Measurements from ENCODE around the gene ACD.

The ACD gene

DNA sequence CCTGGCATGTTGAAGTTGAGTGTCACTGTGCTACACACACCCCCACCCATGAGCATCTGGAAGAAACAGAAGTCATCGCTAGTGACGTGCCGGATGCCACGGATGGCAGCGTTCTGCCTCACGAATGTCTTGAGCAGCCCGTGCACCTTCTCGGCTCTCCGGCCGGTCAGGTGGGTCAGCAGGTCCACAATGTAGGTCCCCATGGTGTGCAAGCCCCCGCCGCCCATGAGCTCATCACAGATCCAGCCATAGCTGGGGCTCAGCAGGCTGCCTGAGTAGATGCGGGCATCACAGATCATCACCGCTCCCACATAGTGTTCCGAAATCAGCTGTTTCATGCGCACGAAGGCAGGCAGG, 15.5 kb upstream of the ACD start:
- DNase-seq = no peak

DNA sequence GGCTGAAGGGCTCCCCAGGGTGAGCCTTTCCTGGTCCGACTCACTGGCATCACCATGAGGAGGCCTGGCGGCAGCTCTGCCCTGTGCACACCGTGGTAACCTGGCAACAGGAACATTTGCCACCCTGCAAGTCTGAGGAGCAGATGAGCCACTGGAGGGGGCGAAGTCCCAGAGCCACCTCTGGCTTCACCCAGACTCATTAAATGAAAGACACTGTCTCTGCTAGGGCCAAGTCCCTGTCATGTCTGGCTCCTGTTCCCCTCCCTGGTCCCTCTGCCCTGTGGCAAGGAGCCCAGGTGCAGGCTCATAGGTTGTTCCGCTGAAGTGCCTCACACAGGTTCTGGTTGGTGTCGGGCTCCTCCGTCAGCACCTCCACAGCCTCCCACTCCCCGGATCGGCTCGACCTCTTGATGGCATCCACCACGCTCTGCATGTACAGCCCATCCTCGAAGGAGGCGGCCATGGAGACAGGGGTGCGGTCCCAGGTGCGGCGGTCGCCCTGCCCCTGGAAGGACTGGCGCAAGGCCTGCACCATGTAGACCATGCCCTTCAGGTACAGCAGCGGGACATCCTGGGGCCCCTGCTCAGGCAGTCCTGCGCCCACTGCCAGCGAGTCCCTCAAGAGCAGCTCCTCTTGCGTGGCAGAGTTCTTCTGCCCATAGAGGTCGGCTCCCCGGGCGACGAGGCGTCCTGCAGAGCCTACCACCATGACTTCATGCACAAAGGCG, 15.0 kb upstream of the ACD start:
- no peak for DNase-seq

DNA sequence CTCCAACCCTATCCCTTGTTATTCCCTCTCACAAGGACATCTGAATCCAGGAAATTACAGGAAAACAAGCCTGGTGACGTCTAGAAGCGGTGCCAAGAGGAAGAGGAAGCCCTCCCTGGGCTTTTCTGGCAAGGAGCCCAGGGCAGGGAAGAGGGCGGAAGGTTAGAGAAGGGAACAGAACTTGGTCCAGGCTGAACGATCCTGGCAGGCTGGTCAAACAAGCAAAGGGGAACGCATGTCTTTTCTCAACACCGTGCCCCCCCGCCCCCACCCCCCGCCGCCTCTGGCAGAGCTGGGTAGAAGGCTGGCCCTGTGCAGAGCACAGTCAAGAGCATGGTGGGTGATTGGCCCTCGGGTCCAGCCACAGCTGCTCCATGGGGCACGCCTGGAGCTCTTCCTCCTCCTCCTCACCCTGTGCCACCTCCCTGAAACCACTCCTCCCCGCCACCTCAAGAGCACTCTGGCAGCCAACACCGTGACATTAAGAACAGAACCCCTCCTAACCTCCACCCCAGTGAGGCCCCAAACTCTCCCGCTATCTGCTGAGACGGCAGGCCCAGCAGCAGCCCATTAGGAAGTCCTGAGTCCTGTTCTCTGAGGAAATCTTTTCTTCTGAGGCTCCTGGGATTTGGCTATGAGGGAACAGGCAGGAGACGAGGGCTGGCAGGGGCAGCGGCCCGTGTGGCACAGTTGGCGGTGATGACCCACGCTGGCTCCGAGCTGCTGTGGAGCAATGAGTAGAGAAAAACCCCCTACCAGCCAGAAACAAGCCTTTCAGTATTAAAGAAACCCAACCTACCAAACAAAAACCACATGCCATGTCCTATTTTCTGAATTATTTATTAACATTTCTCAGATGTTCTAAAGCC, 13.9 kb upstream of the ACD start:
- no peak for DNase-seq

DNA sequence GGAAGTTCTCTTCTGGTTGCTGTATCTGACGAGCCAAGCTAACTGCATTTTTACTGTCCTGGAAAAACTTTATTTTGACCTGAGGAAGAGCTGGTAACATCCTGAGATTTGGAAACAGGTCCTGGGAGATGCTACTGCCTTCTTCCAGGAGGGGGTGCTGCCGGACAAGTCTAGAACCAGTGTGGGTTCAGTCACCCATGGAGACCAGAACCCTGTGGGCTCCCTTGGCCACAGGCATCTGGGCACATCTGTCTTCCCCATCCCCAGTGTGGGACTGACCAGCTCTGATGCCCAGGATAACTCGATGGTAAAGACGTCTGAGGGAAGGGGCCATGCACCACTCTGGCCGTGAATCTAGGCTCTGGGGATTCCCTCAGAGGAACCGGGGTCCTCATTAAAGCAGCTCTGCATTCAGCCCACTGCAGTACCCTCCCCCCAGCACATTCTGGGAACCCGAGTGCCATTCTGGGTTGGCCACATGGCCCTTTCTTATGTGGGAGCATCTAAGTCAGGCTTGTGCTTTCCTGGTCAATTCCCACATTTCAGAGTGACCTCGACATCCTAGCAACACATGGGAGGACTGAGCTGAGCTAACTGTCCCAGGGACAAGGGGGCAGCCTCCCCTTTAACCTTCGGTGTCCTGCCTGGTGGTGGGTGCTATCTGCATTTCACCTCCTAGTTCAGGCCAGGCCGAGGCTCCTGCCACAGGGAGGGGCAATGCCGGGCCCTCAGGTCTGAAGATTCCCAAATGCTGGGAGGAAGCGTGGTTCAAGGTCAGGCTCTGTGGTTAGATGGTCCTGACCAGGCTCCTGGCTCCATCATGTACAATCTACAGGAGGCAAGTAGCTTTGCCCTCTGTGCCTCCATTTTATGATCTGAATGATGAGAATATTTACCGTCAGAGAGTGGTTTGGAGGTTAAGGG, 12.9 kb upstream of the ACD start:
- peak; percentile 56 for DNase-seq

DNA sequence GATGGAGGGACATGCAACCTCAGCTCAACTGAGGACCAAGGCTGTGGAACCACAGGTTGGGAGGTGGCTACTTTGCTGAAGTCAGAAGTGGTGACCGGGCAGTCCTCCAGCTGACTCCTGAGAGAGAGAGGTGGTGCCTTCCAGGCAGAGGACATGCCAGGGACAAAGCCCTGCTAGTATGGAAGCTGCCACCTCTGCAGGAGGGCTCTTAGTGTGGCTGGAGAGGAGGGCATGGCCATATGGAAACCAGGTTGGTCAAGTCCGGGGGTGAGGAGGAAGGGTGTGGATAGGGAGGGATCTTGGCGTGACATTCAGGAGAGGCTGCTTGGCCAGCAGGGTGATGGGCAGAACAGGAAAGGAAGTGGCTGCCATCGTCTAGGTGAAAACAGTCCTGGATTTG, 12.2 kb upstream of the ACD start:
- no peak for DNase-seq

DNA sequence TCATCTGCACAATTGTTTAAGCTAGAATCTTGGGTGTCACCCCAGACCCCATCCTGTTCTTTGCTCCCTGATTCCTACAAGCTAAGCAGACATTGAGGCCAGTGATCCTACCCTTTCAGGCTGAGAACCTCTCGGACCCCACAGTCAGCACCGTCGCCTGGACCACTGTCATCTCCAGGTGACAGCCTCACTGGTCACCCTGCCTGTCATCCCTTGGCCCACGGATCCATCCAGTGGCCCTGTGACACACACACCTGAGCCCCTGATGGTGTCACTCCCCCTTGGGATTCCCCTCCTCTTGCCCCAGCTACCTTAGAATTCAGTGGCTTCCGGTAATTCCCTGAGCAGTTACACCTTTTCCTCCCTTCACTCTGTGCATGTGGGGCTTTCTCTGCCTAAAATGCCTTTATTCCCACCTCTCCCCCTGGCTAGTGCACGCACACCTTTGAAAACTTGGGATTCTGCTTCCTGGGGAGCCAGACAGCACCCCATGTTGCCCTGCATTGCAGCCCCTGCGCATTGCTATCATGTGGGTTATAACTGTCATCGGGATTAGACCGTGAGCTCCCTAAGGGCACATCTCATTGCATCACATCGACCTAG, 9.5 kb upstream of the ACD start:
- no peak for DNase-seq

DNA sequence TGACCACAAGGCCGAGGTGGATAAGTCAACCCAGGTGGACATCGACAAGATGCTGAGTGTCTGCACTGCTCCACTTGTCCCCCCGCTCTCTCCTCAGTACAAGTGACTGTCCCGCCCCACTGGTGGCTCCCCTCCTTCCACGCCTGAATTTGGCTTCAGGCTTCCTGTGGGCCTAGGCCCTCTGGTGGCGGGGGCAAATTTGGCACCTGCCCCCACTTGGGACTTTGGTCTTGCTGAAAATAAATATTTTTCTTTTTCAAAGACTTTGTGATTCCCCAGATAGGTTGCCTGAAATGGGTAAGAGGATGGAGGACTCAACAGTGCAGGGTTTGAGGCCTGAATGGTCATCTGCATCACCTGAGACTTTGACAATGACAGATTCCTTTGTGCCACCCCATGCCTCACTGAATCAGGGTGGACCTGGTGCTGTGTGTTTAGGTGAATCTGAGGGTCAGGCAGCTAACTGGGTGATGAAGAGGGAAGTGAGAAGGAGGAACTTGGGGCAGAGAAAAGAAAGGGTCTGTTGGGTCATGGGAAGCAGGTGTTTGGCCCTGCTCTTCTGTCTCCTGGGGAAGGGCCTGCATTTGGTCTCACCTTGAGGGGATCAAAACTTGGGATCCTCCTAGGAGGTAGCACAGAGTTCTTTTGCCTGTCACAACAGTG, 8.6 kb upstream of the ACD start:
- DNase-seq = no peak

DNA sequence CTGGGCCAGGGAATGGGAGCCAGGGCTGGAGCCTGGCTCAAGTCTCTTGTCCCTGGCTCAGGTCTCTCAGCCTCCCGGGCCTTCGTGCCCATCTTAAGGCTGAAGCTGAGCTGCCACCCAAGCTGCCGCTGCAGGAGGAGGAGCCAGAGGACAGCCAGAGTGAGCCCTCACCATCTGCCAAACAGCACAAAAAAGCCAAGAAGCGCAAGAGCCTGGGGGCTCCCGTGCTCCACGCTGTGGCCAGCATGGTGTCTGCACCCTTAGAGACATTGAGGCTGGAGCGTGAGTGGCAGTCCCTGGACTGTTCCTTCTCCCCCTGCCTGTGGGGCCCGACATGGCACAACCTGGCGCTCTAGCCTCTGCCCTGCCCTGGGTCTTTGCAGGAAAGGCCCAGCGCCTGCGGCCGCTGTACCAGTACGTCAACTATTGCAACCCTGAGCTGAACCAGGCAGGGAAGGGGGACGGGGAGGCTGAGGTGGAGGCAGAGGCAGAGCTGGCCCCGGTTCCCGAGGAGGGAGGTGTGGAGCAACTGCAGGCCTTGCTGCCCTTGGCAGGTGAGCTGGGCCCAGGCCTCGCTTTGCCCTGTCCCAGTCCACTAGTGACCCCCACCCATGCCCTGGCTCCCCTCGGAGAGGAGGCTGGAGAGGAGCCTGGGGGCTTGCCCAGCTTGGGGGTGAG, 7.9 kb upstream of the ACD start:
- DNase-seq = peak; percentile 84

DNA sequence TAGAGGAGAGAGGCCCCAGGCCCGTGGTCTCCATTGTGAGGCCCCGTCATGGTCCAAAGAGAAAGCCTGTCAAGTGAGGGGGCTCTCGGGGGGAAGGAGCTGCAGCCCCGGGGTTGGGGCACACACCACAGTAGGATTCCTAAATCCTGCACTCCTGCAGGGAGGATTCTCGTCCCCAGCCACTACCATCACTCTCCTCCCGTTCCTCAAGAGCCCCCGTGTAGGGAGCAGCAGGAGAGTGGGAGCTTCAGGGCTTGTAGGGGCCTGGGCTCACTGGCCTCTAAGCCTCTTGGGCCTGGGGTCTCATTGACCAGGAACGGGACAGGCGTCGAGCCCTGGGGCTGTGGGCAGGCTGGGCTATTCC, 7.4 kb upstream of the ACD start:
- no peak for DNase-seq

DNA sequence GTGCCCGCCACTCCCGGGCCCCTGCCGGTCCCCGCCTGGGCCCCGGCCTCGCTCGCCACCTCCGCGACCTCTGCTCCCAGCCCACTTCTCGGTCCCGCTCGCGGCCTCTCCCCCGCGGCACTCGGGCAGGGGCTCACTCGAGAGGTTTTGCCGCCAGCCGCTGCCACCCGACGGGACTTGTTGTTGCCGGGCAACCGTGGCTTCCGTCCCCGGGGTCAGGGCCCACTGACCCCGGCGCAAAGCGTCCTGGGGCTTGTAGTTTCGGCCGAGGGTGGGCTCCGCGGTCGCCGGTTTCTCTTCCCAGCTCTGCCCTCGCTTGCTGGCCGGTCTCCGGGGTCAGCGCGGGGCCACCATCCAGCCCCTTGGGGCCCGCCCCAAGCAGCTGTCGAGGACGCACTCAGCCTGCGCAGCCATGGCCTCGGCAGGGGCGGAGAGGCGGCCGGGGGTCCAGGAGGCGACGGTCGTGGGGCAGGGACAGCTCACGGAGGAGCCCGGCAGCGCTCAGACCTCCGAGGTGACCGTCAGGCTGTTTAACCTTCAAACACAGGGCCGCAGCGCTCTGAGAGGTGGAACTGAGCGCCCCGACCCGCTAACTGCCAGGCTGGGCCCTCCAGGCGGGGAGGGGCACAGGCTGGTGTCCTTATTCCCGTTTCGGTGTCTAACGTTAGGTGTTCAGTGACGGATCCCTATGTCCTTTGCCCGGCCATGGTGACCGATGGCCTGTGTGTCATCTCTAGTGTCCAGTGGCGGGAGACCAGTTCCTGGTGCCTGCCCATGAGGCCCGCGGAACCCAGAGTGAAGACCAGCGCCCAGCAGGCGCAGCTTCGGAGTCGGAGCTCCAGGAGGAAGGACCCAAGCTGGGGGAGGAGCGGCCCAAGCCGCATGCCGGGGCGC, 6.7 kb upstream of the ACD start, which contains the start of the genes C16orf86 and ENKD1:
TSS of gene C16orf86 (plus strand) at position 256 of the 894 bp plus-strand sequence. CDS start at position 413, 157 bp downstream.
TSS of gene ENKD1 (minus strand) at position 192 of the 894 bp plus-strand sequence. CDS start 308 bp downstream, outside the sequence.
- DNase-seq = peak; percentile 81

DNA sequence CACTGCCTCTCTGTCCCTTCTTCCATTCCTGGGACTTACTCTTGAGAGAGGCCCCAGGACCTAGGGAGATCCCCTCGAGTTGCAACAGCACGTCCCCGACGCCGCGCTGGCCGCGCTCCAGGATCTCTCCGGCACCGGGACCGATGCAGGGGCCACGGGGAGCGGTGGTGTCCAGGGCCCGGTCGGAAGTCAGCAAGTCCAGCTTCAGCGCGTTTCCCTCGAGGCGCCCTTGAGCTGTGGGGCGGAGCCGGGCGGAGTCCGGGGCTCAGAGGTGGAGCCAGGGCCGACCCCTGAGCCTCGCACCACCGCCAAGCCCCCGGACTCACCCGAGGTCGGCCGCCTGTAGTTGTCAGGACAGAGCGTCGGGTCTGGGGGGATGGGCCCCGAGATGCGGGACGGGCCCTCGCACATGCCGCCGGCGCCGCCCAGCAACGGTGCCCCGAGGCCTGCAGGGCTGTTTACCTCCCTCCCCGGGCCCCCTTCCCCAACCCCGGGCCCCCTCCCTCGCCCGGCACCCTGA, 6.0 kb upstream of the ACD start:
- DNase-seq = no peak

DNA sequence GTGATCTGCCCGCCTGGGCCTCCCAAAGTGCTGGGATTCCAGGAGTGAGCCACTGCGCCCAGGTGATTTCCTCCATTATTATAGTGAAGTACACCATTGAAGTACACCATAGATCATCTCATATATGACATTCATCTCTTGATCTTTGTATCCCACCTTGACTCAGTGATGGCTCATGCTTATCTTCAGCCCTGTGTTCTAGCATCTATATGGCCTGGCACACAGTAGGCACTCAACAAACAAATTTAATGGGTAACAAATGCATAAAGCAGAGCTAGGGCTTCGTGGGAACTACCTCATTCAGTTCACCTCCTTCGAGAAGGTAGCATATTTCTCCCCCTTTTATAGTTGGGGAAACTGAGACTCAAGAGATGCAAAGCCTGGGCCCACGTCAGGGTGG, 5.5 kb upstream of the ACD start:
- DNase-seq = no peak

DNA sequence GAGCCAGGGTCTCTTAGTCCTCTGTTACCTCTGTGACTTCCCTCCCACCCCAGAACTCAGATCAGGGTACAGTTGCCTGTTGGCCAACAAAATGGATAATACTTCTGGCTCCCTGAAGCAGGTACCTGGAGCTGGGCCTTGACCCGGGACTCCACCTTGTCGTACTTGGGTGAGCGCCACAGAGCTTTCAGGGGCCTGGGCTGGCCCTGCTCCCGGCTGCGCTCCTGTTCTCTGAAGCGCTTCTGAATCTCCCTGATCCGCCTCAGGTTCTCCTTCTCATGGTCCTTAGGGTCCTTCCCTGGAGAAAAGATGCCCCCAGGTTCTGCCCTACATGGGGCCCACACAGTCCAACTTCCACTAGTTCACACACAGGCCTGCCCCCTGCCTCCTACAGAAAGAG, 4.8 kb upstream of the ACD start:
- no peak for DNase-seq

DNA sequence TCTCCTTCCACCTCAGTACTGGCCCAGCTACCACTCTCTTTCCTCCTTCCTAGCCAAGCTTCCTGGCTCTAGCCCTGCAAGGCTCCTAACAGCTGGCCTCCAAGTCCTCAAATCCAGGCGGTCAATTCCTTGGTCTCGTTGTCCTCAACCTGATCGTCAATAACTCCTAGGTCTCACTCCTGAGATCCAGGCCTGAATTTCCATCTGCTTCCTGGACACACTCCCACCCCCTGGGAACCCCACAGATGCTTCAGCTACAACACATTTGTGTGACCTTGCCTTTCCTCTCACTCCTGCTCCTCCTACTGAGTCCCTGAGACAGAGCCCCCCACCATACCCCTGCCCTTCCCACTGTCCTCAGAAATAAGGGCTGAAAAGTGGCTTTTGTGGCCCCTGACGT, 4.2 kb upstream of the ACD start:
- no peak for DNase-seq

DNA sequence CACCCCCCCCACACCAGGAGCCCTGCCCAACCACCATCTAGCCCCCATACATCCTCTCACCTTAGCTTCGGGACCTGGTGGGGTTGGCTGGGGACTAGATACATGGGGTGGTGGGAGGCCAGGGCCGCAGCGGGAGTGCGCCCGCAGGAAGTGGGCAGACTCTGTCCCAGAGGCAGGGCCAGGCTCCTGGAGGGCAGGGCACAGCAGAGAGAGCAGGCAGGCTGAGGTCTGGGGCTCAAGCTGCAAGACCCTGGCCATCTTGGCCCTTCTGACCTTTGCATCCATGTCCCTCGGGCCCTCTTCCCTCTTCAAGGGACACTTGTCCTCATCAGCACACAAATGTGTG, 3.8 kb upstream of the ACD start:
- DNase-seq = no peak

DNA sequence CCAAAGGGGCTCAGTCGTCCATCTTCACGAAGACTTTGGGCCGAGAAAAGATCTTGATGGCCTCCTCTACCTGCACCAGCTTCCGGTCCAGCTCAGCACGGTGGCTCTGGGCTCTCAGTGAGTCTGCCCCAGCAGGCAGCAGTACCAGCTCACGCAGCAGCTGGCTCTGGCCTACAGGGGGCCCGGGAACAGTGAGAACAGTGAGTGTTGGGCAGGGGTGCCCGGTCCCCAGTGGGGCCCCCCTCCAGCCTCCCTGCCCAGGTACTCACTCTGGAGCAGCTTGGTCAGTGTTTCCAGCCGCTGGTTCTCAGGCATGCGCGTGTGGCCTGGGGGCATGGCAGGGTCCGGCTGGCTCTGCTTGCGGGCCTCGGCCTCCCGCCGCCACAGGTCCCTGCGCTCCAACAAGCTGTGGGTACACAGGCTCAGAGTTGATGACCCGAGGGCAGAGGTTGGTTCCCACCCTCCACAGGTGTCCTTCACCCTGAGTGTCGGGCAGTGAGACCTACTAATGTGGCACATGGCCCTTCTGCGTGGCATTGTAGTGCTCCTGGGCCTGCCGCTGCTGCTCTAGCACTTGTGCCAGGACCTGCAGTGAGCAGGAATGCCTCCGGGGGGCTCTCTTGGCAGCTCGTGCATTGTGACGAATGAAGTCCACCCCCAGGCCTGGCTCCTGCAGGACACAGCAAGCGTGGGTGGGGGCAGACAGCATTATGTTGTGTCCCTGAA, 3.3 kb upstream of the ACD start:
- DNase-seq = peak; percentile 31

DNA sequence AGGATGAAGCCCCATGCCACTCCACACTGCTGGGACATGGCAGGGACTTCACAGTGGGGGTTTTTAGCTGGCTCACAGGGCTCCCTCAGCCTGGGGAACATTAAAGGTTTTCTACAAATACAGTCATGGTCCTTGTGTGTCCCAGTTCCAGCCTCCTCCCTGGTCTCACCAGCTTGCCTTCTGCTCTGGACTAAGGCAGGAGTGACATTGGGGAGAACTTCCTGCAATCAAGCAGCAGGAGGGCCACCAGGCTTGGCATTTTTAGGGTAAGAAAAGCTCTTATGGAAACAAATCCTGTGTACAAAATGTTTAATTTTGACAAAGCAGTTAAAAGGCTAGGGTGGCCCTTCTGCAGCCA, 2.6 kb upstream of the ACD start:
- no peak for DNase-seq

DNA sequence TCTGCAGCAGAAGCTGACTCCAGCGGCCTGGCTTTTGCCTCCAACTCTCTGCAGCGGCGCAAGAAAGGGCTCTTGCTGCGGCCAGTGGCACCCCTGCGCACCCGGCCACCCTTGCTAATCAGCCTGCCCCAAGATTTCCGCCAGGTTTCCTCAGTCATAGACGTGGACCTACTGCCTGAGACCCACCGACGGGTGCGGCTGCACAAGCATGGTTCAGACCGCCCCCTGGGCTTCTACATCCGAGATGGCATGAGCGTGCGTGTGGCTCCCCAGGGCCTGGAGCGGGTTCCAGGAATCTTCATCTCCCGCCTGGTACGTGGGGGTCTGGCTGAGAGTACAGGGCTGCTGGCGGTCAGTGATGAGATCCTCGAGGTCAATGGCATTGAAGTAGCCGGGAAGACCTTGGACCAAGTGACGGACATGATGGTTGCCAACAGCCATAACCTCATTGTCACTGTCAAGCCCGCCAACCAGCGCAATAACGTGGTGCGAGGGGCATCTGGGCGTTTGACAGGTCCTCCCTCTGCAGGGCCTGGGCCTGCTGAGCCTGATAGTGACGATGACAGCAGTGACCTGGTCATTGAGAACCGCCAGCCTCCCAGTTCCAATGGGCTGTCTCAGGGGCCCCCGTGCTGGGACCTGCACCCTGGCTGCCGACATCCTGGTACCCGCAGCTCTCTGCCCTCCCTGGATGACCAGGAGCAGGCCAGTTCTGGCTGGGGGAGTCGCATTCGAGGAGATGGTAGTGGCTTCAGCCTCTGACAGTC, 2.0 kb upstream of the ACD start:
- DNase-seq = no peak
